GM23338 (cell line): ENCODE measurements around the gene ZNF331.

Experiments
- CREB1 ChIP-seq: fragments of 250-450 bp; sonication (Bioruptor Pico); IDR thresholded peaks from 2 replicates; pipeline ENCODE4 v1.5.0; 2020; ENCODE audit warnings: low read depth, mild to moderate bottlenecking, moderate library complexity
- EZH2 ChIP-seq: fragments of 200-600 bp; sonication (generic); IDR thresholded peaks from one replicate; pipeline ENCODE4 v1.8.0; 2017; ENCODE audit warnings: antibody characterized with exemption, mild to moderate bottlenecking, low read depth; ENCODE audit not compliant: unreplicated experiment
- EZH2phosphoT487 ChIP-seq: fragments of 200-600 bp; sonication (generic); IDR thresholded peaks from one replicate; pipeline ENCODE4 v1.8.1; 2018; ENCODE audit warnings: antibody characterized with exemption; ENCODE audit not compliant: unreplicated experiment
- JUNB ChIP-seq: IDR thresholded peaks from one replicate; pipeline ENCODE4 v1.6.1; 2016; ENCODE audit warnings: antibody characterized with exemption; ENCODE audit not compliant: unreplicated experiment
- NANOG ChIP-seq: IDR thresholded peaks from 2 replicates; pipeline ENCODE4 v1.6.1; 2016; ENCODE audit warnings: antibody characterized with exemption, borderline replicate concordance
- POLR2AphosphoS5 ChIP-seq: IDR thresholded peaks from 2 replicates; pipeline ENCODE4 v1.6.1; 2016; ENCODE audit warnings: antibody characterized with exemption, low read depth
- STAT1 ChIP-seq: IDR thresholded peaks from one replicate; pipeline ENCODE4 v1.6.1; 2016; ENCODE audit warnings: antibody characterized with exemption; ENCODE audit not compliant: unreplicated experiment
- ZNF114 ChIP-seq: fragments of 250-450 bp; sonication (Bioruptor Pico); IDR thresholded peaks from 2 replicates; pipeline ENCODE4 v1.5.0; 2020; ENCODE audit warnings: mild to moderate bottlenecking, moderate library complexity
- ZNF331 ChIP-seq: fragments of 250-450 bp; sonication (Bioruptor Pico); IDR thresholded peaks from 2 replicates; pipeline ENCODE4 v1.5.0; 2020; ENCODE audit warnings: low read depth, mild to moderate bottlenecking, moderate library complexity
- TF ChIP-seq, protein P1 (sequence below), 2 experiments: fragments of 200-600 bp in 1 of 2; sonication (generic) in 1 of 2; conservative IDR thresholded peaks; 2 replicates each; pipeline versions ENCODE4 v1.5.1 to v1.6.1; 2016 to 2017; ENCODE audit warnings: antibody characterized with exemption in 2 of 2, low read depth in 2 of 2, mild to moderate bottlenecking in 2 of 2, moderate library complexity in 1 of 2
- TF ChIP-seq, protein P2 (sequence below): IDR thresholded peaks from one replicate; pipeline ENCODE4 v1.6.1; 2018; ENCODE audit warnings: antibody characterized with exemption; ENCODE audit not compliant: unreplicated experiment
- TF ChIP-seq, protein P3 (sequence below): IDR thresholded peaks from 2 replicates; pipeline ENCODE4 v1.6.1; 2016; ENCODE audit warnings: antibody characterized with exemption
- TF ChIP-seq, protein P4 (sequence below): fragments of 250-450 bp; sonication (Bioruptor Pico); IDR thresholded peaks from 2 replicates; pipeline ENCODE4 v1.5.0; 2020; ENCODE audit warnings: mild to moderate bottlenecking, moderate library complexity

DNA sequence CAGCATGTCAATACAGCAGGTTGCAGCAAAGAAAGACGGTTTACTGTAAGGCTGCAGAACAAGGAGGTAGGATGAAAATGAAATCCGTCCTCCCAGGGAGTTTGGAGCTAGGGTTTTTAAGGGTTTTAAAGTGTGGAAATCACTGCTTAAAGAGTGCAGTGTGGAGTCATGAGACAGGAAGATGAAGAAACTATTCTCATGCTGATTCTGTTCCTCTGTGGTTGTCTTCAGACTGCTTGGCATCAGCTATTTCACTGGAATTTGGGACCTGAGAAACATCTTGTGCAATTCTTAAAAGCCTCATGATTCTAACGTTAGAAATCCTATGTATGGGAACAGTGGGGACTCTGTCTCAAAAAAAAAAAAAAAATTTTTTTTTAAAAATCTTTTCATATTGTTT is 11.4 kb downstream of the ZNF331 start:
- TF ChIP-seq, protein P1, sequence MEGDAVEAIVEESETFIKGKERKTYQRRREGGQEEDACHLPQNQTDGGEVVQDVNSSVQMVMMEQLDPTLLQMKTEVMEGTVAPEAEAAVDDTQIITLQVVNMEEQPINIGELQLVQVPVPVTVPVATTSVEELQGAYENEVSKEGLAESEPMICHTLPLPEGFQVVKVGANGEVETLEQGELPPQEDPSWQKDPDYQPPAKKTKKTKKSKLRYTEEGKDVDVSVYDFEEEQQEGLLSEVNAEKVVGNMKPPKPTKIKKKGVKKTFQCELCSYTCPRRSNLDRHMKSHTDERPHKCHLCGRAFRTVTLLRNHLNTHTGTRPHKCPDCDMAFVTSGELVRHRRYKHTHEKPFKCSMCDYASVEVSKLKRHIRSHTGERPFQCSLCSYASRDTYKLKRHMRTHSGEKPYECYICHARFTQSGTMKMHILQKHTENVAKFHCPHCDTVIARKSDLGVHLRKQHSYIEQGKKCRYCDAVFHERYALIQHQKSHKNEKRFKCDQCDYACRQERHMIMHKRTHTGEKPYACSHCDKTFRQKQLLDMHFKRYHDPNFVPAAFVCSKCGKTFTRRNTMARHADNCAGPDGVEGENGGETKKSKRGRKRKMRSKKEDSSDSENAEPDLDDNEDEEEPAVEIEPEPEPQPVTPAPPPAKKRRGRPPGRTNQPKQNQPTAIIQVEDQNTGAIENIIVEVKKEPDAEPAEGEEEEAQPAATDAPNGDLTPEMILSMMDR (conservative IDR thresholded peaks at IDR 0.05; ENCODE audit: low read depth in 2 of 2): no peak
- no peak for TF ChIP-seq ZNF114 (CRISPR knock-in tag)
- TF ChIP-seq CREB1 (CRISPR knock-in tag): no peak
- TF ChIP-seq, protein P2, sequence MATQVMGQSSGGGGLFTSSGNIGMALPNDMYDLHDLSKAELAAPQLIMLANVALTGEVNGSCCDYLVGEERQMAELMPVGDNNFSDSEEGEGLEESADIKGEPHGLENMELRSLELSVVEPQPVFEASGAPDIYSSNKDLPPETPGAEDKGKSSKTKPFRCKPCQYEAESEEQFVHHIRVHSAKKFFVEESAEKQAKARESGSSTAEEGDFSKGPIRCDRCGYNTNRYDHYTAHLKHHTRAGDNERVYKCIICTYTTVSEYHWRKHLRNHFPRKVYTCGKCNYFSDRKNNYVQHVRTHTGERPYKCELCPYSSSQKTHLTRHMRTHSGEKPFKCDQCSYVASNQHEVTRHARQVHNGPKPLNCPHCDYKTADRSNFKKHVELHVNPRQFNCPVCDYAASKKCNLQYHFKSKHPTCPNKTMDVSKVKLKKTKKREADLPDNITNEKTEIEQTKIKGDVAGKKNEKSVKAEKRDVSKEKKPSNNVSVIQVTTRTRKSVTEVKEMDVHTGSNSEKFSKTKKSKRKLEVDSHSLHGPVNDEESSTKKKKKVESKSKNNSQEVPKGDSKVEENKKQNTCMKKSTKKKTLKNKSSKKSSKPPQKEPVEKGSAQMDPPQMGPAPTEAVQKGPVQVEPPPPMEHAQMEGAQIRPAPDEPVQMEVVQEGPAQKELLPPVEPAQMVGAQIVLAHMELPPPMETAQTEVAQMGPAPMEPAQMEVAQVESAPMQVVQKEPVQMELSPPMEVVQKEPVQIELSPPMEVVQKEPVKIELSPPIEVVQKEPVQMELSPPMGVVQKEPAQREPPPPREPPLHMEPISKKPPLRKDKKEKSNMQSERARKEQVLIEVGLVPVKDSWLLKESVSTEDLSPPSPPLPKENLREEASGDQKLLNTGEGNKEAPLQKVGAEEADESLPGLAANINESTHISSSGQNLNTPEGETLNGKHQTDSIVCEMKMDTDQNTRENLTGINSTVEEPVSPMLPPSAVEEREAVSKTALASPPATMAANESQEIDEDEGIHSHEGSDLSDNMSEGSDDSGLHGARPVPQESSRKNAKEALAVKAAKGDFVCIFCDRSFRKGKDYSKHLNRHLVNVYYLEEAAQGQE: no peak
- TF ChIP-seq POLR2AphosphoS5: no peak
- no peak for TF ChIP-seq EZH2
- no peak for TF ChIP-seq EZH2phosphoT487
- TF ChIP-seq STAT1: no peak
- TF ChIP-seq, protein P3, sequence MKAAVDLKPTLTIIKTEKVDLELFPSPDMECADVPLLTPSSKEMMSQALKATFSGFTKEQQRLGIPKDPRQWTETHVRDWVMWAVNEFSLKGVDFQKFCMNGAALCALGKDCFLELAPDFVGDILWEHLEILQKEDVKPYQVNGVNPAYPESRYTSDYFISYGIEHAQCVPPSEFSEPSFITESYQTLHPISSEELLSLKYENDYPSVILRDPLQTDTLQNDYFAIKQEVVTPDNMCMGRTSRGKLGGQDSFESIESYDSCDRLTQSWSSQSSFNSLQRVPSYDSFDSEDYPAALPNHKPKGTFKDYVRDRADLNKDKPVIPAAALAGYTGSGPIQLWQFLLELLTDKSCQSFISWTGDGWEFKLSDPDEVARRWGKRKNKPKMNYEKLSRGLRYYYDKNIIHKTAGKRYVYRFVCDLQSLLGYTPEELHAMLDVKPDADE: no peak
- TF ChIP-seq, protein P4, sequence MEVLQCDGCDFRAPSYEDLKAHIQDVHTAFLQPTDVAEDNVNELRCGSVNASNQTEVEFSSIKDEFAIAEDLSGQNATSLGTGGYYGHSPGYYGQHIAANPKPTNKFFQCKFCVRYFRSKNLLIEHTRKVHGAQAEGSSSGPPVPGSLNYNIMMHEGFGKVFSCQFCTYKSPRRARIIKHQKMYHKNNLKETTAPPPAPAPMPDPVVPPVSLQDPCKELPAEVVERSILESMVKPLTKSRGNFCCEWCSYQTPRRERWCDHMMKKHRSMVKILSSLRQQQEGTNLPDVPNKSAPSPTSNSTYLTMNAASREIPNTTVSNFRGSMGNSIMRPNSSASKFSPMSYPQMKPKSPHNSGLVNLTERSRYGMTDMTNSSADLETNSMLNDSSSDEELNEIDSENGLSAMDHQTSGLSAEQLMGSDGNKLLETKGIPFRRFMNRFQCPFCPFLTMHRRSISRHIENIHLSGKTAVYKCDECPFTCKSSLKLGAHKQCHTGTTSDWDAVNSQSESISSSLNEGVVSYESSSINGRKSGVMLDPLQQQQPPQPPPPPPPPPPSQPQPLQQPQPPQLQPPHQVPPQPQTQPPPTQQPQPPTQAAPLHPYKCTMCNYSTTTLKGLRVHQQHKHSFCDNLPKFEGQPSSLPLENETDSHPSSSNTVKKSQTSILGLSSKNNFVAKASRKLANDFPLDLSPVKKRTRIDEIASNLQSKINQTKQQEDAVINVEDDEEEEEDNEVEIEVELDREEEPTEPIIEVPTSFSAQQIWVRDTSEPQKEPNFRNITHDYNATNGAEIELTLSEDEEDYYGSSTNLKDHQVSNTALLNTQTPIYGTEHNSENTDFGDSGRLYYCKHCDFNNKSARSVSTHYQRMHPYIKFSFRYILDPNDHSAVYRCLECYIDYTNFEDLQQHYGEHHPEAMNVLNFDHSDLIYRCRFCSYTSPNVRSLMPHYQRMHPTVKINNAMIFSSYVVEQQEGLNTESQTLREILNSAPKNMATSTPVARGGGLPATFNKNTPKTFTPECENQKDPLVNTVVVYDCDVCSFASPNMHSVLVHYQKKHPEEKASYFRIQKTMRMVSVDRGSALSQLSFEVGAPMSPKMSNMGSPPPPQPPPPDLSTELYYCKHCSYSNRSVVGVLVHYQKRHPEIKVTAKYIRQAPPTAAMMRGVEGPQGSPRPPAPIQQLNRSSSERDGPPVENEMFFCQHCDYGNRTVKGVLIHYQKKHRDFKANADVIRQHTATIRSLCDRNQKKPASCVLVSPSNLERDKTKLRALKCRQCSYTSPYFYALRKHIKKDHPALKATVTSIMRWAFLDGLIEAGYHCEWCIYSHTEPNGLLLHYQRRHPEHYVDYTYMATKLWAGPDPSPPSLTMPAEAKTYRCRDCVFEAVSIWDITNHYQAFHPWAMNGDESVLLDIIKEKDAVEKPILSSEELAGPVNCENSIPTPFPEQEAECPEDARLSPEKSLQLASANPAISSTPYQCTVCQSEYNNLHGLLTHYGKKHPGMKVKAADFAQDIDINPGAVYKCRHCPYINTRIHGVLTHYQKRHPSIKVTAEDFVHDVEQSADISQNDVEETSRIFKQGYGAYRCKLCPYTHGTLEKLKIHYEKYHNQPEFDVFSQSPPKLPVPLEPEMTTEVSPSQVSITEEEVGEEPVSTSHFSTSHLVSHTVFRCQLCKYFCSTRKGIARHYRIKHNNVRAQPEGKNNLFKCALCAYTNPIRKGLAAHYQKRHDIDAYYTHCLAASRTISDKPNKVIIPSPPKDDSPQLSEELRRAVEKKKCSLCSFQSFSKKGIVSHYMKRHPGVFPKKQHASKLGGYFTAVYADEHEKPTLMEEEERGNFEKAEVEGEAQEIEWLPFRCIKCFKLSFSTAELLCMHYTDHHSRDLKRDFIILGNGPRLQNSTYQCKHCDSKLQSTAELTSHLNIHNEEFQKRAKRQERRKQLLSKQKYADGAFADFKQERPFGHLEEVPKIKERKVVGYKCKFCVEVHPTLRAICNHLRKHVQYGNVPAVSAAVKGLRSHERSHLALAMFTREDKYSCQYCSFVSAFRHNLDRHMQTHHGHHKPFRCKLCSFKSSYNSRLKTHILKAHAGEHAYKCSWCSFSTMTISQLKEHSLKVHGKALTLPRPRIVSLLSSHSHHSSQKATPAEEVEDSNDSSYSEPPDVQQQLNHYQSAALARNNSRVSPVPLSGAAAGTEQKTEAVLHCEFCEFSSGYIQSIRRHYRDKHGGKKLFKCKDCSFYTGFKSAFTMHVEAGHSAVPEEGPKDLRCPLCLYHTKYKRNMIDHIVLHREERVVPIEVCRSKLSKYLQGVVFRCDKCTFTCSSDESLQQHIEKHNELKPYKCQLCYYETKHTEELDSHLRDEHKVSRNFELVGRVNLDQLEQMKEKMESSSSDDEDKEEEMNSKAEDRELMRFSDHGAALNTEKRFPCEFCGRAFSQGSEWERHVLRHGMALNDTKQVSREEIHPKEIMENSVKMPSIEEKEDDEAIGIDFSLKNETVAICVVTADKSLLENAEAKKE (CRISPR knock-in tag): no peak
- no peak for TF ChIP-seq JUNB
- no peak for TF ChIP-seq NANOG
- no peak for TF ChIP-seq ZNF331 (CRISPR knock-in tag)
